ENCODE data around the gene TACR2.
A peak's percentile ranks its signal among the peaks of the same experiment; 100 is the strongest.

GRCh38 chr10:69389827-69390490 is 26.8 kb downstream of the TACR2 start:
- TF ChIP-seq CTCF (IDR thresholded peaks at IDR 0.05) (no peak), EP300 (IDR thresholded peaks at IDR 0.05) (no peak), POLR2AphosphoS5 (IDR thresholded peaks at IDR 0.05) (peak in 1 of 3 donors; percentile 61), POLR2A (IDR thresholded peaks at IDR 0.05) (no peak)
